Vagina (tissue), 2 donors: ENCODE results near the gene PTP4A2. TPM values are rescaled to one million over a fixed set of nuclear protein-coding genes. Genes with fewer than 3 reads are reported as not detected.

Source experiments
- DNase-seq, 2 donors: peaks; one replicate each; pipeline ENCODE4 v3.0.0-alpha.2; 2017; ENCODE audit errors: extremely low spot score in 2 of 2
- H3K27ac ChIP-seq: fragments of 200-600 bp; sonication (generic); one replicate; pipeline ENCODE4 v1.5.1; 2019
- H3K27me3 ChIP-seq: fragments of 200-600 bp; sonication (generic); one replicate; pipeline ENCODE4 v1.5.1; 2019
- H3K36me3 ChIP-seq, 2 donors: fragments of 200-600 bp; sonication (generic); one replicate each; pipeline ENCODE4 v1.5.1; 2017 to 2019
- H3K4me1 ChIP-seq: fragments of 200-600 bp; sonication (generic); one replicate; pipeline ENCODE4 v1.5.1; 2019
- H3K4me3 ChIP-seq, 2 donors: fragments of 200-600 bp; sonication (generic); 1 replicate in 1 of 2; 2 replicates in 1 of 2; pipeline ENCODE4 v1.5.1; 2016 to 2019
- H3K9me3 ChIP-seq: fragments of 200-600 bp; sonication (generic); one replicate; pipeline ENCODE4 v1.5.1; 2019
- POLR2A ChIP-seq, 2 donors: fragments of 450-650 bp; IDR thresholded peaks; one replicate each; pipeline ENCODE4 v1.6.1; 2017; ENCODE audit warnings: antibody characterized with exemption in 2 of 2, mild to moderate bottlenecking in 2 of 2, moderate library complexity in 2 of 2
- POLR2AphosphoS5 ChIP-seq, 2 donors: sonication (generic); formaldehyde crosslinking; IDR thresholded peaks; one replicate each; pipeline ENCODE4 v1.9.0; 2017; ENCODE audit warnings: antibody characterized with exemption in 2 of 2, mild to moderate bottlenecking in 2 of 2, low read depth in 1 of 2; ENCODE audit not compliant: insufficient read depth in 1 of 2
- intact Hi-C: fragments of 100-400 bp; cut with DNase I; formaldehyde crosslinking; loops from one replicate; pipeline ENCODE4 v1.15.1; 2023
- total RNA-seq: library from RNA; depleted of rRNA; stranded (reverse); fragments of >200 nt; gene quantifications from one replicate; pipeline ENCODE4 v1.2.3, GENCODE V29; 2016
- TF ChIP-seq, protein P1 (sequence below), 3 experiments: fragments of 450-650 bp in 2 of 3; fragments of 200-600 bp in 1 of 3; sonication (generic) in 1 of 3; IDR thresholded peaks; one replicate each; pipeline ENCODE4 v1.5.1; 2017 to 2019; ENCODE audit warnings: antibody characterized with exemption in 3 of 3, mild to moderate bottlenecking in 2 of 3, moderate library complexity in 2 of 3

Gene PTP4A2
- total RNA-seq, 1 donor from 2014 or later = 112 TPM

GRCh38 chr1:31924839-31925238, 13.3 kb downstream of the PTP4A2 start:
- peaks cover 83% of the 10 kb centered on the region for H3K4me1 ChIP-seq
- TF ChIP-seq POLR2AphosphoS5 (IDR thresholded peaks at IDR 0.05; ENCODE audit: insufficient read depth in 1 of 2, low read depth in 1 of 2) (no peak), POLR2A (IDR thresholded peaks at IDR 0.05) (no peak)
- TF ChIP-seq, protein P1, sequence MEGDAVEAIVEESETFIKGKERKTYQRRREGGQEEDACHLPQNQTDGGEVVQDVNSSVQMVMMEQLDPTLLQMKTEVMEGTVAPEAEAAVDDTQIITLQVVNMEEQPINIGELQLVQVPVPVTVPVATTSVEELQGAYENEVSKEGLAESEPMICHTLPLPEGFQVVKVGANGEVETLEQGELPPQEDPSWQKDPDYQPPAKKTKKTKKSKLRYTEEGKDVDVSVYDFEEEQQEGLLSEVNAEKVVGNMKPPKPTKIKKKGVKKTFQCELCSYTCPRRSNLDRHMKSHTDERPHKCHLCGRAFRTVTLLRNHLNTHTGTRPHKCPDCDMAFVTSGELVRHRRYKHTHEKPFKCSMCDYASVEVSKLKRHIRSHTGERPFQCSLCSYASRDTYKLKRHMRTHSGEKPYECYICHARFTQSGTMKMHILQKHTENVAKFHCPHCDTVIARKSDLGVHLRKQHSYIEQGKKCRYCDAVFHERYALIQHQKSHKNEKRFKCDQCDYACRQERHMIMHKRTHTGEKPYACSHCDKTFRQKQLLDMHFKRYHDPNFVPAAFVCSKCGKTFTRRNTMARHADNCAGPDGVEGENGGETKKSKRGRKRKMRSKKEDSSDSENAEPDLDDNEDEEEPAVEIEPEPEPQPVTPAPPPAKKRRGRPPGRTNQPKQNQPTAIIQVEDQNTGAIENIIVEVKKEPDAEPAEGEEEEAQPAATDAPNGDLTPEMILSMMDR (IDR thresholded peaks at IDR 0.05) = no peak
- no peak overlapping the region for H3K27ac ChIP-seq

DNA sequence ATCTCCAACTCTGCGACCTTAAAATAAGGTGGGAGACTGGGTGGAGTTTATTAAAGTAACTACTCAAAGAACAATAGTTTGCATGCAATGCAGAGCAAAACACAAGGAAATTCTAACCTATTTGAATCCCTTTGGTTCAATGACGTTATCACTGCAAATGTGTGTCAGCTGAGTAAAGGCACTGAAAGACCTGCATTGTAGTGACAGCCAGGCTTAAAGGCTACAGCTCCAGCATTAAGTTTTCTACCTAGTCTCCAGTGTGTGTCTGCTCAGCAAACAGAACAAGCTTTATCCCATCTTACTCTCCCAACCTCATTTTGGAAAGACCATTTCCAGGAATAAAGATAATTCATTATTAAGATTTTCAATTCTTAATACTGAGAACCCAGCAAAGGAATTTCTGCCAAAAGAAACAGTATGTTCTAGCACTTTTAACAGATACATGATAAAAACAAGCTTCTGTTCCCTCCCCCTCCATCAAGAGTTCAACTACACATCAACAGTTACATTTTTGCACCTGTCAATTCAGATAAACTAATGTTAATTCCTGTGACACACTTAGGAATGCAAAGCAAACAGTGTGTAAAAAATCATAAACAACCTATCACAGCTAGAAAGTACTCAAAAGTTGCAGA, 14.2 kb downstream of the PTP4A2 start:
- DNase-seq = no peak
- Histone ChIP-seq H3K36me3 (no peaks in the 10 kb centered on the region), H3K4me1 (peaks cover 76% of the 10 kb centered on the region), H3K27ac (no peak overlapping the region), H3K27me3 (no peaks in the 10 kb centered on the region), H3K9me3 (no peaks in the 10 kb centered on the region), H3K4me3 (no peak overlapping the region)
- TF ChIP-seq POLR2AphosphoS5 (IDR thresholded peaks at IDR 0.05; ENCODE audit: insufficient read depth in 1 of 2, low read depth in 1 of 2) (no peak), POLR2A (IDR thresholded peaks at IDR 0.05) (no peak)
- TF ChIP-seq, protein P1 (IDR thresholded peaks at IDR 0.05) = no peak
- intact Hi-C loops = no loop called here

More at GRCh38 chr1:31924839-31925238, 13.3 kb downstream of the PTP4A2 start:
- Histone ChIP-seq H3K27me3 (no peaks in the 10 kb centered on the region), H3K4me3 (no peak overlapping the region), H3K9me3 (no peaks in the 10 kb centered on the region), H3K36me3 (no peaks in the 10 kb centered on the region)
- intact Hi-C loops = no loop called here
- no peak for DNase-seq

GRCh38 chr1:31920956-31921355, 17.2 kb downstream of the PTP4A2 start:
- Histone ChIP-seq H3K27ac (no peak overlapping the region), H3K4me1 (peaks cover 48% of the 10 kb centered on the region), H3K36me3 (peaks cover 0 to 5% of the 10 kb centered on the region in 2 donors), H3K9me3 (no peaks in the 10 kb centered on the region), H3K4me3 (no peak overlapping the region), H3K27me3 (no peaks in the 10 kb centered on the region)
- TF ChIP-seq POLR2A (IDR thresholded peaks at IDR 0.05) = no peak
- no peak for TF ChIP-seq POLR2AphosphoS5 (IDR thresholded peaks at IDR 0.05; ENCODE audit: insufficient read depth in 1 of 2, low read depth in 1 of 2)
- TF ChIP-seq, protein P1 (IDR thresholded peaks at IDR 0.05) = no peak
- no peak for DNase-seq
- intact Hi-C loops = no loop called here

DNA sequence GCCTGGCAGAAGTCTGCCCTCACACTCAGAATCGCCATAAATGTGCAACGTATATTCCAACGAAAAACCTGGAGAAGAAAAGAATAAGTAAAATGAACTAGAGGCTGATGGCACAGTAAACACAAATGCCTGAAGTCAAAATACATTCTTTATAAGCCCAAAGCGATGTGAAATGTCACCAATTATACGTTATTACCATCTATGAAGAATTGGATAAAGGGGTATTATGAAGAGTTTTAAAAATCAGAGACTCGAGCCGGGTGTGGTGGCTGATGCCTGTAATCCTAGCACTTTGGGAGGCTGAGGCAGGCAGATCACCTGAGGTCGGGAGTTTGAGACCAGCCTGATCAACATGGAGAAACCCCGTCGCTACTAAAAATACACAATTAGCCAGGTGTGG, 18.6 kb downstream of the PTP4A2 start:
- intact Hi-C loops = no loop called here
- H3K4me1 ChIP-seq = peaks cover 35% of the 10 kb centered on the region
- H3K36me3 ChIP-seq = peaks cover 0 to 19% of the 10 kb centered on the region in 2 donors
- TF ChIP-seq POLR2AphosphoS5 (IDR thresholded peaks at IDR 0.05; ENCODE audit: insufficient read depth in 1 of 2, low read depth in 1 of 2) = no peak
- TF ChIP-seq, protein P1 (IDR thresholded peaks at IDR 0.05) = no peak
- TF ChIP-seq POLR2A (IDR thresholded peaks at IDR 0.05) = no peak
- DNase-seq = no peak
- no peak overlapping the region for H3K4me3 ChIP-seq
- H3K27me3 ChIP-seq = no peaks in the 10 kb centered on the region
- H3K27ac ChIP-seq = no peak overlapping the region
- H3K9me3 ChIP-seq = no peaks in the 10 kb centered on the region

DNA sequence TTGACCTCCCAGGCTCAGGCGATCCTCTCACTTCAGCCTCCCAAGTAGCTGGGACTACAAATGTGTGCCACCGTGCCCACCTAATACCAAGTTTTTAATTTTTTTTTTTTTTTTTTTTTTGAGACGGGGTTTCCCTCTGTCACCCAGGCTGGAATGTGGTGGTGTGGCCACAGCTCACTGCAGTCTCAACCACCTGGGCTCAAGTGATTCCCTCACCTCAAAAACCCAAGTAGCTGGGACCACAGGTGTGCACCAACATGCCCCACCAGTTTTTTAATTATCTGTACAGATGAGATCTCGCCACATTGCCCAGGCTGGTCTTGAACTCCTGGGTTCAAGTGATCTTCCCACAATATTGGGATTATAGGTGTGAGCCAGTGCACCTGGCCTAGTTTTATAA, 22.7 kb downstream of the PTP4A2 start:
- Histone ChIP-seq H3K4me3 (no peak overlapping the region), H3K4me1 (peaks cover 38% of the 10 kb centered on the region), H3K27ac (no peak overlapping the region), H3K9me3 (no peaks in the 10 kb centered on the region), H3K27me3 (no peaks in the 10 kb centered on the region), H3K36me3 (peaks cover 0 to 21% of the 10 kb centered on the region in 2 donors)
- TF ChIP-seq, protein P1 (IDR thresholded peaks at IDR 0.05) = no peak
- TF ChIP-seq POLR2A (IDR thresholded peaks at IDR 0.05) = no peak
- TF ChIP-seq POLR2AphosphoS5 (IDR thresholded peaks at IDR 0.05; ENCODE audit: insufficient read depth in 1 of 2, low read depth in 1 of 2) = no peak
- intact Hi-C loops = no loop called here
- DNase-seq = no peak
